MM.1S (cell line): Measurements from ENCODE around the gene ADAMTS1.

Source experiments
- CTCF ChIP-seq: fragments of 300-600 bp; sonication (generic); IDR thresholded peaks from 2 replicates; pipeline ENCODE4 v1.5.1; 2016; ENCODE audit warnings: antibody characterized with exemption, low read length, mixed read lengths
- EZH2 ChIP-seq: fragments of 300-600 bp; sonication (generic); optimal IDR thresholded peaks from 2 replicates; pipeline ENCODE3; 2017; ENCODE audit warnings: low read depth, mild to moderate bottlenecking, antibody characterized with exemption, low read length, mixed read lengths
- EZH2phosphoT487 ChIP-seq: fragments of 300-600 bp; sonication (generic); IDR thresholded peaks from 2 replicates; pipeline ENCODE4 v1.6.1; 2018; ENCODE audit warnings: antibody characterized with exemption, low read length

GRCh38 chr21:26833011-26833410 is 12.2 kb downstream of the ADAMTS1 start:
- TF ChIP-seq EZH2 (no peak), CTCF (no peak), EZH2phosphoT487 (no peak)
